HG02884 (cell line): ENCODE data around the gene CACNA1D.

Experiments
- ATAC-seq: cut with Tn5 transposase; IDR thresholded peaks from one replicate; pipeline ENCODE4 v1.9.1; 2021; ENCODE audit warnings: mild to moderate bottlenecking, moderate library complexity; ENCODE audit not compliant: unreplicated experiment

Gene CACNA1D

GRCh38 chr3:53818221-53819162 lies 324.1 kb downstream of the CACNA1D start:
- ATAC-seq = no peak

- no peak for ATAC-seq
These were observed 324.9 kb downstream of the CACNA1D start for GRCh38 chr3:53819163-53819868.

- no peak for ATAC-seq
These were observed 325.7 kb downstream of the CACNA1D start for GRCh38 chr3:53820084-53820483.

- no peak for ATAC-seq
These were observed 326.6 kb downstream of the CACNA1D start for GRCh38 chr3:53820756-53821580.

- peak; percentile 62 for ATAC-seq
These were observed 327.3 kb downstream of the CACNA1D start for GRCh38 chr3:53821631-53822121.

- ATAC-seq = no peak
These were observed 327.9 kb downstream of the CACNA1D start for GRCh38 chr3:53822331-53822741.

GRCh38 chr3:53823026-53823955 lies 328.9 kb downstream of the CACNA1D start:
- ATAC-seq = no peak

GRCh38 chr3:53823956-53824657 lies 329.7 kb downstream of the CACNA1D start:
- ATAC-seq = no peak

GRCh38 chr3:53824795-53825194 lies 330.4 kb downstream of the CACNA1D start:
- no peak for ATAC-seq

GRCh38 chr3:53826048-53826447 lies 331.6 kb downstream of the CACNA1D start:
- ATAC-seq = no peak

- ATAC-seq = no peak
These were observed 334.2 kb downstream of the CACNA1D start for GRCh38 chr3:53828581-53828980.

GRCh38 chr3:53829605-53830004 lies 335.2 kb downstream of the CACNA1D start:
- no peak for ATAC-seq

GRCh38 chr3:53830944-53831343 lies 336.5 kb downstream of the CACNA1D start:
- ATAC-seq = no peak

- ATAC-seq = no peak
These were observed 338.7 kb downstream of the CACNA1D start for GRCh38 chr3:53833053-53833645.

- ATAC-seq = no peak
These were observed 339.3 kb downstream of the CACNA1D start for GRCh38 chr3:53833700-53834099.

- no peak for ATAC-seq
These were observed 340.2 kb downstream of the CACNA1D start for GRCh38 chr3:53834429-53835095.

- no peak for ATAC-seq
These were observed 340.8 kb downstream of the CACNA1D start for GRCh38 chr3:53835257-53835656.
